ENCODE results near the gene RNF7.

Gene RNF7

DNA sequence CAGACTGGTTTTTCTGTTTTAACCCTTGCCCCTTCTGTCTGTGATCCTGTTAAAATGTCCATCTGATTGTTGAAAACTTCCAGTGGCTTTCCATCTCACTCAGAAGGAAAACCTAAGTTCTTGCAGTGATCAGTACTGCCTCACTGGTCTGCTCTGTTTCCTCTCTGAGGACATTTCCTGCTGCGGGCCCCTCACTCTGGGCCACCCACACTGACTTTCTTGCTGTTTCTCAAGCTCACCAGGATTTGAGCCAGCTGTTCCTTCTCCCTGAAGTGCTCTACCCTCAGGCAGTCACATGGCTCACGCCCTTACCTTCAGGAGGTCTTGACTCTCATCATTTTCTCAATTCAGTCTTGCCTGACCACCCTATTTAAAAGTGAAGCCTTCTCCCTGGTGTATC is 26.9 kb downstream of the RNF7 start:
- peak overlapping the region in 10 of 11 experiments; percentile 6 to 49 (median 28); a peak in 14 of 22 replicates for H3K27ac ChIP-seq
- TF ChIP-seq Cebpa-rat (IDR thresholded peaks at IDR 0.05): no peak

DNA sequence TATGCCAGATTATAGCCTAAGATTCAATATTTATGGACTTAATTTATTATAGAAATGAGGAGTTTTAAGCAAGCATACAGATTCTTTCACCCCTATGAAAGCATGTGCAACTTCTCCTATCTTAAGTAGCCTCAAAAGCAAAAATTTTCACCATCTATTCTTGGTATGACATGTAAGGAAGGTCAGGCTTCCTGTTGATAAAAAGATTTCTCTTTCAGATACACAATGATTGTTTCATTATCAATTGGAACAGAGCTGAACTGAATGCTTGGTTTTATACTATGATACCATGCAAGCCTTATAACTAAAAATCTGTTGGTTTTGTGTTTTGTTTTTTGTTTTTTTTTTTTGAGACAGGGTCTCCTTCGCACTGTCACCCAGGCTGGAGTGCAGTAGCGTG is 29.0 kb downstream of the RNF7 start:
- no peak overlapping the region for H3K4me3 ChIP-seq
- peaks cover 0 to 7% (median 0%) of the 10 kb centered on the region in 11 experiments; a peak in 1 of 22 replicates for H3K9me3 ChIP-seq (replicated peaks in 1 of 11)
- peaks cover 15 to 30% (median 16%) of the 10 kb centered on the region in 10 experiments for H3K4me1 ChIP-seq
- H3K9ac ChIP-seq: no peak overlapping the region
- no peaks in the 10 kb centered on the region for H3K36me3 ChIP-seq
- no peak overlapping the region for H3K27ac ChIP-seq
- no peaks in the 10 kb centered on the region for H3K27me3 ChIP-seq
- no peak overlapping the region for H3K4me2 ChIP-seq
- H4K20me1 ChIP-seq: no peaks in the 10 kb centered on the region
- no peak for TF ChIP-seq Cebpa-rat (IDR thresholded peaks at IDR 0.05)

More for the DNA sequence above, 26.9 kb downstream of the RNF7 start:
- Histone ChIP-seq H3K4me3 (no peak overlapping the region), H3K4me2 (peak overlapping the region; percentile 41 to 70 (median 66)), H3K9ac (peak overlapping the region in 5 of 11 experiments; percentile 29 to 51 (median 39); a peak in 6 of 22 replicates), H3K27me3 (no peaks in the 10 kb centered on the region), H3K9me3 (replicated peaks in 1 of 11) (peaks cover 0 to 7% (median 0%) of the 10 kb centered on the region in 11 experiments; a peak in 1 of 22 replicates), H3K36me3 (no peaks in the 10 kb centered on the region), H3K4me1 (peaks cover 15 to 30% (median 16%) of the 10 kb centered on the region in 10 experiments), H4K20me1 (no peaks in the 10 kb centered on the region)

DNA sequence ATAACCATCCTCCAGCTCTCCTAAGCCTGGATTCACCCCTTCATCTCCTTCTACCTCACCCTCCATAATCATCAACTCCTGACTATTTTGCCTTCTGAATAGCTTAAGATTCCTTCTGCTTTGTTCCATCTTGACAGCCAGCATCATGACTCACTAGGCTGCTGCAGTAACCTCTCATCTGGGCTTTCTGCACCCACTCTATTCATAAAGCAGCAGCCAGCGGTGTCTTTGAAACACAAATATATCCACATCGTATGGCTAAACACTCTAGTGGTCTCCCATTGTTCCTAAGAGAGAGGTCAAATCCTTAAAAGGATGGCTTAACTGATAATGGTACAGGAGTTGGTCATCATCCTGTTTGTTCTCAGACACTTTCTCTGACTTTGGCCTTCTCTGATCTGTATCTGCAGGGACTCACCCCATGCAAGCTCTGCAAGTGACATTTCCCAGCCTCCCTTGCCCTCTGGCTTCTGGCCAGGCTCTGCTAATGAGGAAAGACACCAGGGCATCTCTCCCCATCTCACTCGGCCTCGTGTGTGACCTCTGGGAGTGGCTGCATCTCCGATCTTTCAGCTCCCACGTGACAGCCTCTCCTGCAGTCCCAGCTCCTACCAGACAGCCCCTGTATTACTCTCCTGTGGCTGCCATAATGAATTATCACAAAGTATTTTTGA is 31.3 kb downstream of the RNF7 start:
- Histone ChIP-seq H3K27ac (no peak overlapping the region), H3K27me3 (no peaks in the 10 kb centered on the region), H3K4me2 (no peak overlapping the region), H3K9ac (no peak overlapping the region), H3K4me1 (peaks cover 13 to 22% (median 14%) of the 10 kb centered on the region in 10 experiments), H3K36me3 (no peaks in the 10 kb centered on the region), H3K4me3 (no peak overlapping the region), H3K9me3 (replicated peaks in 1 of 11) (no peaks in the 10 kb centered on the region), H4K20me1 (no peaks in the 10 kb centered on the region)
- no peak for TF ChIP-seq Cebpa-rat (IDR thresholded peaks at IDR 0.05)

DNA sequence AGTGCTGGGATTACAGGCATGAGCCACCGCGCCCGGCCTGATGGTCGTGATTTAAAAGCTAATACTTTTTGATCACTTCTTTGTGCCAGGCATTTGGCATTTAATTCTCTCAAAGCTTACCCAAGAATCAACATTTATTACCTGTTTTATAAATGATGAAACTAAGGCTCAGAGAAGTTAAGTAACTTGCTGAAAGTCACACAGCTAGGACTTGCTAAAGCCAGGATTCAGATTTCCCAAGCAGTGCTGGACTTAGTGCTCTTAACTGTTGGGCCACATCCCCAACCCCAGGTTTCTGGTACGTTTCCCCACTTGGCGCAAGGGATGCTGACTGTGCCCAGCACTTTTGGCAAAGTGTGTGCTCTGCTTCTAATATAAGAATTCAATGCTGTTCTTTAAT is 35.6 kb downstream of the RNF7 start:
- Histone ChIP-seq H4K20me1 (no peaks in the 10 kb centered on the region), H3K36me3 (no peaks in the 10 kb centered on the region), H3K27me3 (no peaks in the 10 kb centered on the region), H3K4me1 (peaks cover 0 to 9% (median 0%) of the 10 kb centered on the region in 10 experiments; a peak in 4 of 20 replicates), H3K27ac (no peak overlapping the region), H3K4me3 (no peak overlapping the region), H3K9ac (no peak overlapping the region), H3K9me3 (replicated peaks in 1 of 11) (no peaks in the 10 kb centered on the region), H3K4me2 (no peak overlapping the region)
- TF ChIP-seq Cebpa-rat (IDR thresholded peaks at IDR 0.05): no peak

DNA sequence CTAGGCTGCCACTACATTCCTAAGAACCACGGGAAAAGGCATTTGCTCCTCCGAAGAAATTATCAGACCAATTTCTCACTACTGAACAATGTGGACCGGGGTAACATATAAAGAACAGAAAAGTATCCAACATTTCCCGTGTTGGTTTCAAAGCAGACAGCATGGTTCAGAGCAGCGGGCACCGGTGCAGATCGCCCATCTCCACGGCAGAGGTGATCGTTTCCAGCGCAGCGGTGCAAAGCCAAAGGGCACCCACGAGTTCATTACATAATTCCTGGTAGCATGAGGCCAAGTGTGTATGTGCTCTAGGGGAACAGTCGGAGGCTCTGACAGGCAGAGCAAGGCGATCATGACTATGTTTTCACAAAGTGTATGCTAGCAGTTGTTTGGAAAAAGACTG is 38.3 kb downstream of the RNF7 start:
- Histone ChIP-seq H3K4me3 (no peak overlapping the region), H3K4me2 (no peak overlapping the region), H3K9ac (no peak overlapping the region)

DNA sequence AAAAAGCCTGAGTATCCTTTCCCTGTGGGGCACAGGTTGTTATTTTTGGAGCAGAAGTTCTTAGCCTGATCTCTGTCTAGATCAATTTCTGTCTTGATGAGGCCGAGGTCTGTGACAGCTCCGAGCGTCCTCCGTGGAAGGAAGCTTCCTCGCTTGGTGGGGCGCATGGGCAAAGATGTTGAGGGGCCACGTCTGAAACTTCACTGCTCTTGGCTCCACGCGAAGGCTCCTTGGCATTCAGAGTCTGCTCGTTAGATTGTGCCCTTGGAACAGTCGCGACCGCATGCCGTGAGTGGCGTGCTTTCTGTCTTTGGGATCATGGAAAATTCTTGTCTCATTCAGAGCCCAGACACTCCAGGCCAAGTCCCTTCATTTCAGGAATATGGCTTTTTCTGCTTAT is 38.8 kb downstream of the RNF7 start:
- no peak for TF ChIP-seq Cebpa-rat (IDR thresholded peaks at IDR 0.05)
- no peak overlapping the region for H3K4me3 ChIP-seq
- no peak overlapping the region for H3K27ac ChIP-seq
- H3K9ac ChIP-seq: no peak overlapping the region
- H3K4me1 ChIP-seq: peaks cover 0 to 9% (median 0%) of the 10 kb centered on the region in 10 experiments; a peak in 4 of 20 replicates
- H3K9me3 ChIP-seq (replicated peaks in 1 of 11): peaks cover 0 to 8% (median 0%) of the 10 kb centered on the region in 11 experiments; a peak in 5 of 22 replicates
- no peaks in the 10 kb centered on the region for H4K20me1 ChIP-seq
- no peaks in the 10 kb centered on the region for H3K36me3 ChIP-seq
- no peaks in the 10 kb centered on the region for H3K27me3 ChIP-seq
- H3K4me2 ChIP-seq: no peak overlapping the region

More for the DNA sequence above, 38.3 kb downstream of the RNF7 start:
- Histone ChIP-seq H4K20me1 (no peaks in the 10 kb centered on the region), H3K36me3 (no peaks in the 10 kb centered on the region), H3K4me1 (peaks cover 0 to 9% (median 0%) of the 10 kb centered on the region in 10 experiments; a peak in 4 of 20 replicates), H3K27ac (no peak overlapping the region), H3K27me3 (no peaks in the 10 kb centered on the region), H3K9me3 (replicated peaks in 1 of 11) (peaks cover 0 to 8% (median 0%) of the 10 kb centered on the region in 11 experiments; a peak in 5 of 22 replicates)
- no peak for TF ChIP-seq Cebpa-rat (IDR thresholded peaks at IDR 0.05)

DNA sequence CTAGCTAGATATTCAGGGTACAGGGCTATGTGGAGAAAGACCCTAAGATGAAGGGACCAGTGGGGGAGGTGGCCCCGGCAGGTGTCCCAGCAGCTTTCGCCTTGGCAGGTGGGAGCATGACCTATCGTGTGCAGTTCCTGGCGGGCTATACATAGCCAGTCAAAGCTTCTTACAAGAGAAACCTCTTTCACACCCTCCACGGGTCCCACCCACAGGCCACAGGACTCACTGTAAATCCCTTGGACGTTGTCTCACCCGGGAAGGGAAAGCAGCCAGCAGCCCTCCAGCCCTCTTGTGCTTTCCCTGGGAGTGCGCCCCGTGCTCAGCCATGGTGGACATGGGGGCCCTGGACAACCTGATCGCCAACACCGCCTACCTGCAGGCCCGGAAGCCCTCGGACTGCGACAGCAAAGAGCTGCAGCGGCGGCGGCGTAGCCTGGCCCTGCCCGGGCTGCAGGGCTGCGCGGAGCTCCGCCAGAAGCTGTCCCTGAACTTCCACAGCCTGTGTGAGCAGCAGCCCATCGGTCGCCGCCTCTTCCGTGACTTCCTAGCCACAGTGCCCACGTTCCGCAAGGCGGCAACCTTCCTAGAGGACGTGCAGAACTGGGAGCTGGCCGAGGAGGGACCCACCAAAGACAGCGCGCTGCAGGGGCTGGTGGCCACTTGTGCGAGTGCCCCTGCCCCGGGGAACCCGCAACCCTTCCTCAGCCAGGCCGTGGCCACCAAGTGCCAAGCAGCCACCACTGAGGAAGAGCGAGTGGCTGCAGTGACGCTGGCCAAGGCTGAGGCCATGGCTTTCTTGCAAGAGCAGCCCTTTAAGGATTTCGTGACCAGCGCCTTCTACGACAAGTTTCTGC is 40.1 kb downstream of the RNF7 start:
- Histone ChIP-seq H3K27ac (no peak overlapping the region), H4K20me1 (no peaks in the 10 kb centered on the region), H3K4me2 (peak overlapping the region in 3 of 11 experiments; percentile 26 to 35 (median 31); a peak in 5 of 22 replicates), H3K9ac (no peak overlapping the region), H3K4me3 (no peak overlapping the region), H3K4me1 (peaks cover 0 to 9% (median 0%) of the 10 kb centered on the region in 10 experiments; a peak in 4 of 20 replicates), H3K27me3 (no peaks in the 10 kb centered on the region), H3K36me3 (no peaks in the 10 kb centered on the region), H3K9me3 (replicated peaks in 1 of 11) (peaks cover 0 to 8% (median 0%) of the 10 kb centered on the region in 11 experiments; a peak in 5 of 22 replicates)
- no peak for TF ChIP-seq Cebpa-rat (IDR thresholded peaks at IDR 0.05)

DNA sequence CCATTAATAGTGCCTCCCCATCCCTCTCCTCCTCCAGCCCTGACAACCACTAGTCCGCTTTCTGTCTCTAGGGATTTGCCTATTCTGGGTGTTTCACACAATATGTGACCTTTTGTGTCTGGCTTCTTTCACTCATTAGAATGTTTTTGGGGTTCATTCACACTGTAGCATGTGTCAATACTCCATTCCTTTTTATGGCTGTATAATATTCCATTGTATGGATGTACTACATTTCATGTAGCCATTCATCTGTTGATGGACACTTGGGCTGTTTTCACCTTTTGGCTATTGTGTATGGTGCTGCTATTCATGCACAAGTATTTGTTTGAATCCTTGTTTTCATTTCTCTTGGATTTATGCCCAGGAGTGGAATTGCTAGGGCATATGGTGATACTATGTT is 41.6 kb downstream of the RNF7 start:
- peaks cover 5 to 12% (median 9%) of the 10 kb centered on the region in 10 experiments; a peak in 16 of 20 replicates for H3K4me1 ChIP-seq
- H4K20me1 ChIP-seq: no peaks in the 10 kb centered on the region
- H3K4me3 ChIP-seq: no peak overlapping the region
- no peaks in the 10 kb centered on the region for H3K36me3 ChIP-seq
- TF ChIP-seq Cebpa-rat (IDR thresholded peaks at IDR 0.05): no peak
- H3K9ac ChIP-seq: no peak overlapping the region
- no peak overlapping the region for H3K27ac ChIP-seq
- H3K27me3 ChIP-seq: no peaks in the 10 kb centered on the region
- H3K9me3 ChIP-seq (replicated peaks in 1 of 11): peaks cover 0 to 8% (median 0%) of the 10 kb centered on the region in 11 experiments; a peak in 5 of 22 replicates
- no peak overlapping the region for H3K4me2 ChIP-seq

DNA sequence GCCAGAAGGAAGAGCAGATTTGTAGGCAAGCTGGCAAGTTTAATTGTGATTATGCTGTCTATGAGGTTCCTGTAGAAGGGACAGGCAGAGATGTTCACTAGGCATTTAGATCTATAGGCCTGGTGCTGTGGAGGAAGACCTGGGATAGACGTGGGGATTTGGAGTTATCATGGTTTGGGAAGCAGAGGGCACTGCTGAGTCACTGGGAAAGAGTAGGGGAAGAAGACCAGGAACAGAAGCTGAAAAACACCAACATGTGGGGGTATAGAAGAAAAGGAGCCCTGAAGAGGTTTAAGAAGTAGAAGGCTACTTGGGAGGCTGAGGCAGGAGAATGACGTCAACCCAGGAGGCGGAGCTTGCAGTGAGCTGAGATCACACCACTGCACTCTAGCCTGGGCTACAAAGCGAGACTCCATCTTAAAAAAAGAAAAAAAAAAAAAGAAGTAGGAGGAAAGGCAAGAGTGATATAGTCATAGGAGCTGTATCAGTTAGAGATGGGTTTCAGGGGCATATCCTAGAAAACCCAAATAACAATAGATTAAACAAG is 44.4 kb downstream of the RNF7 start:
- Histone ChIP-seq H3K4me1 (peaks cover 5 to 13% (median 9%) of the 10 kb centered on the region in 10 experiments; a peak in 16 of 20 replicates), H3K27ac (no peak overlapping the region), H3K4me2 (no peak overlapping the region), H4K20me1 (no peaks in the 10 kb centered on the region), H3K9ac (no peak overlapping the region), H3K9me3 (replicated peaks in 1 of 11) (peaks cover 0 to 8% (median 0%) of the 10 kb centered on the region in 11 experiments; a peak in 5 of 22 replicates), H3K27me3 (no peaks in the 10 kb centered on the region), H3K36me3 (no peaks in the 10 kb centered on the region), H3K4me3 (no peak overlapping the region)
- no peak for TF ChIP-seq Cebpa-rat (IDR thresholded peaks at IDR 0.05)
